NCI-H2081 (cell line): ENCODE data around the gene SNAP47.

Experiments used
- DNase-seq, 2 experiments: peaks; one replicate each; lab custom pipeline; 2025; lab: John Stamatoyannopoulos, UW

Gene SNAP47

GRCh38 chr1:227785094-227785804, 50.0 kb downstream of the SNAP47 start:
- DNase-seq = no peak

DNA sequence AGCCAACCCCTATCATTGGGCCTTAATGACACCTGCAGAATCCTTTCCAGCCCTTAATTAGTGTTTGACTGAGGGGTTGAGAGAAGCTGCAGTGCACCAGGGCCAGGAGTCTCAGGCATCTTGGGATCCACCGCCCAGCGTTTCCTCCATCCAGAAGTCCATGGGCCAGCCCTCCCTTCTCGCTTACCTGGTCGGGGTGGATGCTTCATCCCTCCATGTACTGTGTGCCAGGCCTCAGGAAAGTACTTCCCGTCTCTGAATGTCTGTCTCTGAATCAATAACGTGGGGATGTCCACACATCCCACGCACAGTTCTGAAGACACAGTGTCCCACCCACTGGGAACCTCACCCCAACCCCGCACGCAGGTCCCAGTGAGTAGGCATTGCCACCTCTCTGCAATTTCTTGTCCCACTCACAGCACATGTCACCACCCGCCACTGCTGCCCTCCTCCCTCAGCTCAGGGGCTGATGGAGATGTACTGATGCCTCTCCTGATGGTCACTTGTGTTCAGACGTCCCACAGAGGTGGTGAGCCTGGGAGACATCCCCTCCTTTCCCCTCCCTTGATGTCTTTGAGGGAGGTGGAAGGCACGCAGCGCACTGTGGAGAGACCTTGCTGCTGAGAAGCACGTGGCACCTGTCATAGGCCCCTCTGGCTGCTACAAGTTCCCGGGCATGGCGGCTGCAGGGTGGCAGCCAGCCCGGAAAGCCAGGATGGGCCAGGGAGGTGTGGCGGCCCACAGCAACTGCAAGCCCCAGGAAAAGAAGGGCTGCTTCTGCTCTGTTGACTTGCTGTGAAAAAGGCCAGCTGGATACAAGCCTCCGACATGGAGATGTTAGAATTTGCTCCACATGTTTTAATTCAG, 50.8 kb downstream of the SNAP47 start:
- DNase-seq = no peak

- no peak for DNase-seq
Observed at GRCh38 chr1:227786673-227787512, 51.7 kb downstream of the SNAP47 start.

DNA sequence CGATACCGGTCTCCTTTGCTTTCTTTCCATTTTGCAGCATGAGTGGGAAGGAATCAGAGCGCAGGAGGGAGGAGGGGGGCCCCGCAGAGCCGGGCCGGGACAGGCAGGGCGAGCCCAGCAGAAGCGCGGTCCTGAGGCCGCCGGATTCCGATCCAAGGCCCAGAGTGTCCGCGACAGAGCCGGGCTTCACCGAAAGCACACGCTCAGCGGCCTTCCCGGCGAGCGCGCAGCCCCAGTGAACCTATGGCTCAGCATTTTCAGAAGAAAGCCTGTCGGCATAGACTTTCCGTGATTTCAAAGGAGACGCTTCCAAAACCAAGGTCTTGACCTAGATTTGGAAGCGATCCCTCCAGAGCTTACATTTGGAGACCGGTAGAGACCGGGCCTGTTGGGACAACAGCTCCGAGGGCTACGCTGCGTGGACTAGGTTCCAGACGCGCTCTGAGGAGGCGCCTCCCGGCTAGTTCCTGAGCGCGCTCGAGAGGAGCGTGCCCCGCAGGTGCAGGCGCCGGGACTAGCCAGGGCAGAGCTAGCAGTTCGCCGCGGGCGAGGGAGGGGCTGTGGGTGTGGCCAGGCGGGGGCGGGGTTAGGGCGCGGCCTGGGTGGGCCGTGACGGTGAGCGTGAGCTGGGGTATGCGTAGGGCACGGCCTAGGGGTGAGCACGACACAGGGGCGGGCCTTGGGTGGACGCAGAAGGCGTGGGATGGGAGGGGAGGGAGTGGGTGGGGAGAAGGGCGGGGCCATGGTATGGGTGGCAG, 52.5 kb downstream of the SNAP47 start:
- peak; percentile 95 to 97 for DNase-seq

DNA sequence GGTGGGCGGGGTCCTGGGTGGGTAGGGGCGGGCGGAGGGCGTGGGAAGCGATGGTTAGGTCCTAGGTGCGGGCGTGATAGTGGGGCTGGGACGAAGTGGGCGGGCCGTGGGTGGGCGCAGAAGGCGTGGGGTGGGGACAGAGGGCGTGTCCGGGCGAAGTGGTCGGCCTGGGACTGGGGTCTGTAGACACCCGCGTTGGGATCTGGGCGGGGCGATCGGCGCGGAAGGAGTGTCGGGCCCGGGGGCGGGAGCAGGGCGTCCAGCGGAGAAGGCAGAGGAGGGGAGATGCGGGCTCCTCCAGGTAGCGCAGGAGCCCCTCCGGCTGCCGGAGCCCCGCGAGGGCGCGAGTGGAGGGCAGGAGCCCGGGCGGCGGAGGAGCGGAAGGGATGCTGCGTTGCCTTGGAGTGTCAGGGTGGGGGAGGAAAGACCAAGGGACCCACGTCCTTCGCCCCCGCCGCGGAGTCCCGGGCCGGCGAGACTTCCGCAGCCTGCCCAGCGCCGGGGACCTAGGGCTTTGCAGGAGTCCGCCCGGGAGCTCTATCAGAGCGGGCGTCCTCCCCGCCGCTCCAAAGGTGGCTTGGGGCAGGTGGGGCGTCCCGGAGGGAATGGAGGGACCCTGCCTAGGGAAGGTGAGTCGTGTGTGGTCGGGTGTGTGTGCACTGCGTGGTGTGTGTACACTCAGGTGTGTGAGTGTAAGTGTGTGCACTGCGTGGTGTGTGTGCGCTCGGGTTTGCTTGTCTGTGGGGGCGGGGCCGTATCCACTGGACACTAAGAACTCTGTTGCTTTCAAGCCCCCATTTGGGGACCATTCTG, 53.2 kb downstream of the SNAP47 start:
- DNase-seq = peak; percentile 76 to 80

GRCh38 chr1:227789084-227790033, 54.1 kb downstream of the SNAP47 start:
- DNase-seq = no peak

DNA sequence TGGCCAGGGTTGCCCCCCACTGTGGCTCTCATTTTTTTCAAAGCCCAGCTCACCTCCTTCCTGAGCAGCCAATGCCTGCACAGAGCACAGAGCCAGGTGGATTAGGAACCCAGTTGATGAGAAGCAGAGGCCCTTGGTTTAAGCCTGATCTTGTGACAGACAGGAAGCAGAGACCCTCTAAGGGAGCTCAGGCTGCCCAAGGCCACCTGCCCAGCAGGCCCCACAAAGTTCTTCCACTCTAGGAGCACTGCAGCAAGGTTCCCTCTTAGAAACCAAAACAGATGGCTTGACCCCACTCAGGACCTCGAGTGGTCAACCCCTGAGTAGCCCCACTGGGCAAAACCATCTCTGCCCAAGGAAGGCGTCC, 54.8 kb downstream of the SNAP47 start:
- DNase-seq = no peak

DNA sequence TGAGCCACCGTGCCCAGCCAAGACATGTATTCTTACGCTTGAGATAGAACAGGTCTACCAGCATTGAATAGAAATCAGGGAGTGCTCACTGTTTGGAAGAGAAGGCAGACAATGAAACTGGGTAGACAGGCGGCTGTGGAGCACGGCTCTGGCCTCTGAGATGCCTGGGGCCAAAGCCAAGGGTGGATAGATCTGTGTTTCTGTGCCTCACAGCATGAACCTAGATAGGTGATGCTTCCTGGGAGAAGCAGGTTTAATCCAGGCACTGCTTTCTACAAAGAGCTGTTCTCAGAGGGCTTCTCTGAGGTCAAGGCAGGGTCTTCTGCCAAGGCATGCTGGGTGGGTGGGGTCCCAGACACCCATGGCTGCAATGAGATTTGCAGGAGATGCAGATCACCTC, 55.6 kb downstream of the SNAP47 start:
- no peak for DNase-seq

GRCh38 chr1:227791425-227792143, 56.3 kb downstream of the SNAP47 start:
- no peak for DNase-seq

DNA sequence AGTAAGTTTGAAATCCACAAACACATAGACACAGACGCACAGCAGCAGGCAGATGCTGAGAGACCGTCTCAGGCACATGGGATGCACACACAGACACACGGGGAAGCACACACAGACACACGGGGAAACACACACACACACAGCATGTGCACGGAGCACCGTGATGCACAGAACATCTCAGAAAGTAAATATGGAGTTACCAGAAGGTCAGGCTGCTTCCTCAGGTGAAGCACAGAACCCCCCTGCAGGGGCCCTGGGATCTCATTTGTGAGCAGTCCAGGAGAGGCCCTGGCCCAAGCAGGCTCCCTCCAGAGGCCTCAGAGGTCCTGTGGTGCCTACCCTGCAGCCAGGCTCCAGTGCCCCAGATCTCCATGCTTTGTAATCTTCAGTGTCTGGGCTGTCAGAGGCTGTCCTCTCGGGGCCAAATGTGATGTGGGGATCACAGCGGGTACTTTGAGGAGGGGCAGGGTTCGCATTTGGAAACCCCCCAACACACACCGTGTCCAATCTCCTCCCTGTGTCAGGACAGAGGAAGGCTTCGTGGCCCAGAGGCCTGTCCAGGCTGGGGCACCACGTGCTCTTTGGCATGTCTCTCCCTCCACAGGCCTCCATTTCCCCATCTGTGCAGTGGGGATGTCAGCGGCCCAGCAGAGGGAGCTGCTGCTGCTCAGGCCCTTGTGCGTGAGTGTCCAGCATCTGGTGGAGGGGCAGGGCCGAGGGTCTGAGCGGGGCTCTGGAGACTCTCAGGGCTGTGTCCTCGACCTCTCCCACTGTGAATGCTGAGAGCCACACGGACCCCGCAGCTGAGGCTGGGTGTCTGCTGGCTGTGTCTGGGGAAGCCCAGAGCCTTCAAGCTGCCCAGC, 57.2 kb downstream of the SNAP47 start:
- no peak for DNase-seq

GRCh38 chr1:227793079-227793947, 58.1 kb downstream of the SNAP47 start:
- DNase-seq = no peak

- no peak for DNase-seq
Observed at GRCh38 chr1:227793948-227794816, 58.9 kb downstream of the SNAP47 start.

DNA sequence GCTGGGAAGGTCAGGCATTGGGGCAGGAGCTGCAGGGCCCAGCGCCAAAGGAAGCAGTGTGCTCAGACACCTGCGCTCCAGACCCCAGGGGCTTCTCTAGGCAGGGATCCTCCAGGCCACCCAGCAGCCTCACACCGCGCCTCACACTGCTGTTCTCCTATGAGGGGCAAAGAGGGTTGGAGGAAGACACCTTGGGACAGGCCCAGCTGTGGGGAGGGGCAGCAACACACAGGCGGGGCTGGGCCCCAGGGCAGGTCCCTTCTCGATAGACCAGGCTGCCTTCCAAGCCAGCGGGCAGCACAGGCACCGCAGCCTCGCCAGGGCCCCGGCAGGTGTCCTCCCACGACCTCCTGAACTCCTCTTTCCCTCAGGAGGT, 59.6 kb downstream of the SNAP47 start:
- DNase-seq = no peak

- no peak for DNase-seq
Observed at GRCh38 chr1:227795732-227796131, 60.5 kb downstream of the SNAP47 start.

- no peak for DNase-seq
Observed at GRCh38 chr1:227796359-227796915, 61.2 kb downstream of the SNAP47 start.

- no peak for DNase-seq
Observed at GRCh38 chr1:227797144-227797543, 61.9 kb downstream of the SNAP47 start.
